ENCODE results near the gene INPPL1.

GRCh38 chr11:72267956-72268617, 43.5 kb downstream of the INPPL1 start:
- TF ChIP-seq, protein P1, sequence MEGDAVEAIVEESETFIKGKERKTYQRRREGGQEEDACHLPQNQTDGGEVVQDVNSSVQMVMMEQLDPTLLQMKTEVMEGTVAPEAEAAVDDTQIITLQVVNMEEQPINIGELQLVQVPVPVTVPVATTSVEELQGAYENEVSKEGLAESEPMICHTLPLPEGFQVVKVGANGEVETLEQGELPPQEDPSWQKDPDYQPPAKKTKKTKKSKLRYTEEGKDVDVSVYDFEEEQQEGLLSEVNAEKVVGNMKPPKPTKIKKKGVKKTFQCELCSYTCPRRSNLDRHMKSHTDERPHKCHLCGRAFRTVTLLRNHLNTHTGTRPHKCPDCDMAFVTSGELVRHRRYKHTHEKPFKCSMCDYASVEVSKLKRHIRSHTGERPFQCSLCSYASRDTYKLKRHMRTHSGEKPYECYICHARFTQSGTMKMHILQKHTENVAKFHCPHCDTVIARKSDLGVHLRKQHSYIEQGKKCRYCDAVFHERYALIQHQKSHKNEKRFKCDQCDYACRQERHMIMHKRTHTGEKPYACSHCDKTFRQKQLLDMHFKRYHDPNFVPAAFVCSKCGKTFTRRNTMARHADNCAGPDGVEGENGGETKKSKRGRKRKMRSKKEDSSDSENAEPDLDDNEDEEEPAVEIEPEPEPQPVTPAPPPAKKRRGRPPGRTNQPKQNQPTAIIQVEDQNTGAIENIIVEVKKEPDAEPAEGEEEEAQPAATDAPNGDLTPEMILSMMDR (conservative IDR thresholded peaks at IDR 0.05; ENCODE audit: low read length): no peak
- no peak for TF ChIP-seq EZH2phosphoT487 (IDR thresholded peaks at IDR 0.05; ENCODE audit: borderline replicate concordance, low read depth, low read length)
